RKO (cell line): ENCODE measurements around the gene DHRS7B.
"Not testable (repeated sequence)": the region's sequence is repeated elsewhere in the genome, so short reads cannot be mapped to it uniquely, and the experiment has no call there.

ENCODE experiments used
- DNase-seq: peaks from one replicate; pipeline ENCODE4 v3.0.0-alpha.2; 2016; ENCODE audit warnings: low spot score

Gene DHRS7B

GRCh38 chr17:21108651-21109050 lies 18.1 kb upstream of the DHRS7B start:
- no peak for DNase-seq

GRCh38 chr17:21113049-21113690 lies 13.6 kb upstream of the DHRS7B start:
- no peak for DNase-seq

- no peak for DNase-seq
Observed at GRCh38 chr17:21113716-21114115, 13.0 kb upstream of the DHRS7B start.

- not testable (repeated sequence) for DNase-seq
Observed at GRCh38 chr17:21114791-21115190, 12.0 kb upstream of the DHRS7B start.

- DNase-seq, result peak; percentile 80
Observed at GRCh38 chr17:21119247-21119918, 7.4 kb upstream of the DHRS7B start.

GRCh38 chr17:21119919-21120249 lies 6.9 kb upstream of the DHRS7B start:
- no peak for DNase-seq

- no peak for DNase-seq
Observed at GRCh38 chr17:21124086-21124485, 2.7 kb upstream of the DHRS7B start.

- DNase-seq, result not testable (repeated sequence)
Observed at GRCh38 chr17:21124517-21124916, 2.2 kb upstream of the DHRS7B start.

- DNase-seq, result no peak
Observed at GRCh38 chr17:21125862-21126261, 902 bp upstream of the DHRS7B start.

GRCh38 chr17:21127509-21128077 lies 829 bp downstream of the DHRS7B start:
- DNase-seq, result peak; percentile 16

- DNase-seq, result peak; percentile 25
Observed at GRCh38 chr17:21129023-21129681, 2.4 kb downstream of the DHRS7B start.

GRCh38 chr17:21131137-21131536 lies 4.4 kb downstream of the DHRS7B start:
- DNase-seq, result no peak

GRCh38 chr17:21132428-21132827 lies 5.7 kb downstream of the DHRS7B start:
- no peak for DNase-seq

- no peak for DNase-seq
Observed at GRCh38 chr17:21134559-21134958, 7.8 kb downstream of the DHRS7B start.

- no peak for DNase-seq
Observed at GRCh38 chr17:21140911-21141310, 14.1 kb downstream of the DHRS7B start.

- DNase-seq, result no peak
Observed at GRCh38 chr17:21141331-21141730, 14.6 kb downstream of the DHRS7B start.

GRCh38 chr17:21142065-21142464 lies 15.3 kb downstream of the DHRS7B start:
- DNase-seq, result not testable (repeated sequence)

- no peak for DNase-seq
Observed at GRCh38 chr17:21143695-21144094, 16.9 kb downstream of the DHRS7B start.

GRCh38 chr17:21144299-21144698 lies 17.5 kb downstream of the DHRS7B start:
- DNase-seq, result not testable (repeated sequence)

- DNase-seq, result no peak
Observed at GRCh38 chr17:21146362-21147015, 19.7 kb downstream of the DHRS7B start.

- DNase-seq, result no peak
Observed at GRCh38 chr17:21149621-21150020, 22.9 kb downstream of the DHRS7B start.

GRCh38 chr17:21152731-21153130 lies 26.0 kb downstream of the DHRS7B start:
- no peak for DNase-seq
